ENCODE results near the gene BACE2.

BACE2 gene

DNA sequence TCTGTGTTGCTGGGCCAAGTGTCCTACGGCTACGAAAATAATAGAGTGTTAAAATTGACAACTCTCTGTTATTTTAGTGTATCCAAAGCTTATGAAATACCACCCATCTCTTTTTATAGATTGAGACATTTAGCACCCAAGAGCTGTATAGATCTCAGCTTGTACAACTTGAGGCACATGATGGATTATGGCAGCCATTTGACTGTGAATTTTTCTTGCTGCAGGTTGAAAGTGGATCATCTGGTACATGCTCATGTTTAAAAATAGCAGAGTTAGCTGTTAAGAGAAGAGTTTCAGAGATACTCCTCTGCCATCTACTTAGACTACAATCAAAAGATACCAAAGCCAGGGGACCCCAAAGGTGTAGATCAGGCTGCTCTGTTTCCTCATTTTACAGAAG lies 99.4 kb downstream of the BACE2 start:
- DNase-seq = no peak
- intact Hi-C loops (cut with DNase I; ENCODE audit: low total_unique reads) = no loop called here
- TF ChIP-seq, protein P1, sequence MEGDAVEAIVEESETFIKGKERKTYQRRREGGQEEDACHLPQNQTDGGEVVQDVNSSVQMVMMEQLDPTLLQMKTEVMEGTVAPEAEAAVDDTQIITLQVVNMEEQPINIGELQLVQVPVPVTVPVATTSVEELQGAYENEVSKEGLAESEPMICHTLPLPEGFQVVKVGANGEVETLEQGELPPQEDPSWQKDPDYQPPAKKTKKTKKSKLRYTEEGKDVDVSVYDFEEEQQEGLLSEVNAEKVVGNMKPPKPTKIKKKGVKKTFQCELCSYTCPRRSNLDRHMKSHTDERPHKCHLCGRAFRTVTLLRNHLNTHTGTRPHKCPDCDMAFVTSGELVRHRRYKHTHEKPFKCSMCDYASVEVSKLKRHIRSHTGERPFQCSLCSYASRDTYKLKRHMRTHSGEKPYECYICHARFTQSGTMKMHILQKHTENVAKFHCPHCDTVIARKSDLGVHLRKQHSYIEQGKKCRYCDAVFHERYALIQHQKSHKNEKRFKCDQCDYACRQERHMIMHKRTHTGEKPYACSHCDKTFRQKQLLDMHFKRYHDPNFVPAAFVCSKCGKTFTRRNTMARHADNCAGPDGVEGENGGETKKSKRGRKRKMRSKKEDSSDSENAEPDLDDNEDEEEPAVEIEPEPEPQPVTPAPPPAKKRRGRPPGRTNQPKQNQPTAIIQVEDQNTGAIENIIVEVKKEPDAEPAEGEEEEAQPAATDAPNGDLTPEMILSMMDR (IDR thresholded peaks at IDR 0.05) = no peak

DNA sequence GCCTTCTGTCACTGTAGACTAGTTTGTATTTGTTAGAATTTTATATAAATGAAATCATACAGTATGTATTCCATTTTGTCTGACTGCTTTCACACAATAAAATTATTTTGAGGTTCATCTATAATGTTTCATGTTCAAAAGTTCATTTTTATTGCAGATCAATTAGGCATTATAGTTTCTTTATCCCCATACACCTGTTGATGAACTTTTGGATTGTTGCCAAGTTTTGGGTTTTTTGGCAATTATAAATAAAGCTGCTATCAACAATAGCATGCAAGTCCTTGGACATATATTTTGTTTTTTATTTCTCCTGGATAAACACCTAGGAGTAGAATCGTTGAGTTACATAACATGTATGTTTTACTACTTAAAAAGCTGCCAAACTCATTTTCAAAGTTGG lies 101.6 kb downstream of the BACE2 start:
- Histone ChIP-seq H3K9me3 (no peaks in the 10 kb centered on the region), H3K4me3 (no peak overlapping the region), H3K36me3 (peaks cover 0 to 23% (median 13%) of the 10 kb centered on the region in 3 donors), H3K27me3 (no peaks in the 10 kb centered on the region), H3K4me1 (no peaks in the 10 kb centered on the region), H3K27ac (no peak overlapping the region)
- TF ChIP-seq, protein P1 (IDR thresholded peaks at IDR 0.05) = no peak
- intact Hi-C loops (cut with DNase I; ENCODE audit: low total_unique reads) = no loop called here
- no peak for DNase-seq

More for the DNA sequence above, 99.4 kb downstream of the BACE2 start:
- Histone ChIP-seq H3K4me3 (no peak overlapping the region), H3K27me3 (no peaks in the 10 kb centered on the region), H3K36me3 (peaks cover 0 to 30% (median 17%) of the 10 kb centered on the region in 3 donors), H3K4me1 (no peaks in the 10 kb centered on the region), H3K27ac (no peak overlapping the region), H3K9me3 (no peaks in the 10 kb centered on the region)

DNA sequence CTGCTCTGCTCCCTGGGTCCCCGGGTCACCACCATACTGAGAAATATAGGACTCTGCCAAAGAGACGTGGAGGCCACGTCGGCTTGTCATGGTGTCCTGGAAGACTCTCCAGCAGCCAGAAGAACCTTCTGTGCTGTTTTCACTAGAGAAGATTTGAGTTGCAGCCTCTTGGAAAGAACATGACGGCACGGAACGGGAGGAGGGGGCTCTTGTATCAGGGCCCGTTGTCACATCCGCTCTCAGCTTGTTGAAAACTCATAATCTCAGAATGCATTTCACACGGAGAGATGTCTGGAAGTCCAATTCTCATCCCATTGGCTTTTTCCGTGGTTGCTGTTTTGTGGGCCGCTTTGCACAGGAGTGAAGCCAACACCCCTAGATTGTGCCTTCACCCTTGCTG lies 109.2 kb downstream of the BACE2 start:
- Histone ChIP-seq H3K9me3 (no peaks in the 10 kb centered on the region), H3K27me3 (no peaks in the 10 kb centered on the region), H3K27ac (no peak overlapping the region), H3K36me3 (peaks cover 18 to 30% (median 20%) of the 10 kb centered on the region in 3 donors), H3K4me3 (no peak overlapping the region), H3K4me1 (peaks cover 0 to 15% (median 0%) of the 10 kb centered on the region in 4 donors)
- DNase-seq = no peak
- intact Hi-C loops (cut with DNase I; ENCODE audit: low total_unique reads) = no loop called here
- TF ChIP-seq, protein P1 (IDR thresholded peaks at IDR 0.05) = no peak

DNA sequence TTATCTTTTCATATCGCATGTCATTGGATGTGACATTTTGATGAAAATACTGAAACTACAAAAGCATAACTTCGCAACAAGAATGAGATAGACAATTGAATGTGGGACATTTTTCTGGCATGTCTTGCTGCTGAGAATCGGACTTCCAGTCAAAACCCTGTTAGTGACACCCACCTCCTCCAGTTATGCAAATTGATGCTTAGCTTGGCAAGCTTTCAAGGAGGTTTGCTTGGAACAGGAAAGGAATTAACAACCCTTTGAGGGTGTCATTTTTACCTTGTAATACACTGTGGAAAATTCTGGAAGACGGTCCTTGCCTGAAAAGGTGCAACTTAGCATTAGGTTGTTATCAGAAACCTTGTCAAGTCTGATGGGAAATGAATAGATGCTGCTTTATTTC lies 109.9 kb downstream of the BACE2 start:
- Histone ChIP-seq H3K4me1 (peaks cover 0 to 15% (median 0%) of the 10 kb centered on the region in 4 donors), H3K27me3 (no peaks in the 10 kb centered on the region), H3K4me3 (no peak overlapping the region), H3K9me3 (no peaks in the 10 kb centered on the region), H3K27ac (no peak overlapping the region), H3K36me3 (peaks cover 17 to 30% (median 18%) of the 10 kb centered on the region in 3 donors)
- intact Hi-C loops (cut with DNase I; ENCODE audit: low total_unique reads) = no loop called here
- TF ChIP-seq, protein P1 (IDR thresholded peaks at IDR 0.05) = no peak
- no peak for DNase-seq

DNA sequence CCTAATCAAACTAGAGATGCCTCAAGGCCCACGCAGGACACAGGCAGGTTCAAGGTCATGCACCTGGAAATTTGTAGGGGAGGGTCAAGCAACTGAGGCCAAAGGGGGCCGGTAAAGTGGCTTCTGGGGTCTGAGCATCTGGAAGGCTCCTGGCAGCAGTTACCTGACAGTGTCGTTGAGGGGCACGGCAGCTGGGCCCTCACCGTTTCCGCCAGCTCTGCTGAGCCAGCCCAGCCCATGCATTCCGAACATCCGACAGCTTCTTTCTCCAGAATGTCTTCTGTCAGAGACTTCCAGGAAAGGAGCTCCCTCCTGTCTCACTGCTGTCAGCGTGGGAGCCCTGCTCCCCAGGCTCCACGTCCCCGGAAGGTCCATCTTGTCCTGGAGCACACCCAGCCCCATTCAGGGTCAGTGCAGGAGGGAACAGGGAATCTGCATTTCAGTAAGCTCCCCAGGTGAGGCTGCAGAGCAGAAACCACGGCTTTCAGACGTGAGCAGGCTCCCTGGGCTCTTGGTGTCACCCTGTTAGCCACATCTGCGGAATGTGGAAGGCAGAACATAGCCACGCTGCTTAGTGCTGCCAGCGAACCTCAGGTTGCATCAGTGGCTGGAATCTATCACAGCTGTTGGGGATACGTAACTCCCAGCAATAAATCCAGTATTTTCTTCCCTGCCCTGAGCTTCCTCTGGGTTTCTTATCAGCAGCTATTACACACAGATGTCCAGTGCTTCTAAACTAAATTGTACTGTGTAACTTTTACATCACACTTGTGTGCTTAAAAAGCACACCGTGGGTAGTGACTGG lies 112.4 kb downstream of the BACE2 start:
- DNase-seq = no peak
- intact Hi-C loops (cut with DNase I; ENCODE audit: low total_unique reads) = no loop called here
- peaks cover 0 to 15% (median 2%) of the 10 kb centered on the region in 4 donors for H3K4me1 ChIP-seq
- no peak overlapping the region for H3K4me3 ChIP-seq
- H3K9me3 ChIP-seq = no peaks in the 10 kb centered on the region
- peaks cover 3 to 15% (median 14%) of the 10 kb centered on the region in 3 donors for H3K36me3 ChIP-seq
- no peak overlapping the region for H3K27ac ChIP-seq
- H3K27me3 ChIP-seq = no peaks in the 10 kb centered on the region
- TF ChIP-seq, protein P1 (IDR thresholded peaks at IDR 0.05) = no peak
